ENCODE data around the gene GPS2. TPM values are rescaled to one million over a fixed set of nuclear protein-coding genes. Genes with fewer than 3 reads are reported as not detected.

The GPS2 gene
- total RNA-seq, 1 experiment from 2014 or later = 62.6 TPM

DNA sequence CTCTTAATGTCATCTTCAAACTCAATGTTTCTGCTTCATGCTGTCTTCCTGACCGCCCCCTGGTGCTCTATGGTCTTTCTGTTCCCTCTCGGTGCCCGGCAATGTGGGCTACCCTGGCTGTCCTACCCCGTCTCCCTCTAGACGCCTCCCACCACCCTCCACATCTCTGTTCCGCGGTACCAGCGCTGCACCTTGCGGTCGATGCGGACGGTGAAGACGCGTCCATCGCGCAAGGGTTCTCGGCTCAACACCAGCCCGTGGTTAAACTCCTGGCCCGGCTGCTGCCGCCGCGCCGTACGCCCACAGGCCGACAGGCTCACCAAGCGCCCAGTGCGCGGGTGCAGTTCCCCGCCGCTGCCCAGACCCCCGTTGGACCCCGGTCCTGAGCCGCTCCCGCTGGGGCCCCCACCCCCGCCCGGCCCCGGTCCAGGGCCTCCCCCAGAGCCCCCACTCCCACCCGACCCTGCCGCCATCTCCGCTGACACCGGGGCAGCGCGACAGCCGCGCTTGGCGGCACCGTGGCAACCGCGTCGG is 13.7 kb upstream of the GPS2 start, which contains the start of gene NEURL4:
Gene NEURL4 (minus strand): TSS at position 496 of the 534 bp plus-strand sequence. CDS start 23 bp downstream, at position 473.
- Histone ChIP-seq H3K9me3 (ENCODE audit: control insufficient read depth, low read depth, low read length) (no peaks in the 10 kb centered on the region), H2BK5ac (ENCODE audit: insufficient read length, low read length) (no peak within 1 kb of the TSS), H3K23ac (ENCODE audit: insufficient read length, low read depth, low read length) (no peak within 1 kb of the TSS), H3K9ac (ENCODE audit: extremely low read depth, insufficient read length, low read length) (peak within 1 kb of the TSS; percentile 77), H2BK20ac (ENCODE audit: low read depth, low read length, poor library complexity, severe bottlenecking) (no peak within 1 kb of the TSS), H3K27ac (ENCODE audit: insufficient read length, low read depth, low read length) (no peak within 1 kb of the TSS), H2AK5ac (ENCODE audit: insufficient read length, low read length) (no peak within 1 kb of the TSS), H3K27me3 (ENCODE audit: insufficient read depth, low read length) (no peaks in the 10 kb centered on the region), H3K4me1 (ENCODE audit: insufficient read depth, low read length) (no peaks in the 10 kb centered on the region), H3K79me1 (ENCODE audit: insufficient read depth, low read depth, low read length, poor library complexity, severe bottlenecking) (no peaks in the 10 kb centered on the region), H2BK120ac (ENCODE audit: low read depth, low read length, poor library complexity, severe bottlenecking) (no peak within 1 kb of the TSS), H2BK15ac (ENCODE audit: low read depth, low read length) (no peak within 1 kb of the TSS), H3K4me2 (ENCODE audit: insufficient read depth, insufficient read length, low read length) (peak within 1 kb of the TSS; percentile 93), H4K20me1 (ENCODE audit: control insufficient read depth, insufficient read depth, insufficient read length) (no peaks in the 10 kb centered on the region), H2BK12ac (ENCODE audit: insufficient read length, low read depth, low read length) (no peak within 1 kb of the TSS), H3K18ac (ENCODE audit: insufficient read length, low read depth, low read length) (peak within 1 kb of the TSS; percentile 62), H3K23me2 (ENCODE audit: insufficient read length, low read depth, low read length, poor library complexity, severe bottlenecking) (peaks cover 14% of the 10 kb centered on the region), H2AFZ (ENCODE audit: low read length) (no peak within 1 kb of the TSS), H4K5ac (ENCODE audit: insufficient read length, low read depth, low read length) (no peak within 1 kb of the TSS), H4K8ac (replicated peaks; ENCODE audit: insufficient read length, low read depth, low read length) (no peak within 1 kb of the TSS), H3K79me2 (ENCODE audit: insufficient read depth, low read length) (peaks cover 2% of the 10 kb centered on the region; the same call in 1 of the 2 replicates), H3K56ac (ENCODE audit: insufficient read length, low read depth, low read length) (no peak within 1 kb of the TSS), H3T11ph (ENCODE audit: low read length) (no peak within 1 kb of the TSS), H3K14ac (ENCODE audit: insufficient read depth, low read length) (no peak within 1 kb of the TSS; the same call in 1 of the 2 replicates), H3K4ac (ENCODE audit: low read depth, low read length) (no peak within 1 kb of the TSS), H4K91ac (ENCODE audit: insufficient read length, low read depth, low read length) (no peak within 1 kb of the TSS)
- Mint-ChIP-seq H3K4me1 (peaks cover 22 to 23% of the 10 kb centered on the region in 2 experiments), H3K4me3 (peak within 1 kb of the TSS; percentile 88 to 97), H3K36me3 (ENCODE audit: insufficient read depth in 1 of 3, low read depth in 3 of 3) (peaks cover 5 to 27% (median 26%) of the 10 kb centered on the region in 3 experiments; a peak in 6 of 7 replicates), H3K27me3 (ENCODE audit: low read depth) (no peaks in the 10 kb centered on the region), H3K9me3 (no peaks in the 10 kb centered on the region), H3K27ac (peak within 1 kb of the TSS; percentile 97 to 98 (median 97))
- WGBS (ENCODE audit: extremely low coverage, insufficient read length, low lambda C conversion rate) = no CpG with 5 or more reads among the region's 50 CpGs
- no peak for DNase-seq
- TF ChIP-seq, protein P1, sequence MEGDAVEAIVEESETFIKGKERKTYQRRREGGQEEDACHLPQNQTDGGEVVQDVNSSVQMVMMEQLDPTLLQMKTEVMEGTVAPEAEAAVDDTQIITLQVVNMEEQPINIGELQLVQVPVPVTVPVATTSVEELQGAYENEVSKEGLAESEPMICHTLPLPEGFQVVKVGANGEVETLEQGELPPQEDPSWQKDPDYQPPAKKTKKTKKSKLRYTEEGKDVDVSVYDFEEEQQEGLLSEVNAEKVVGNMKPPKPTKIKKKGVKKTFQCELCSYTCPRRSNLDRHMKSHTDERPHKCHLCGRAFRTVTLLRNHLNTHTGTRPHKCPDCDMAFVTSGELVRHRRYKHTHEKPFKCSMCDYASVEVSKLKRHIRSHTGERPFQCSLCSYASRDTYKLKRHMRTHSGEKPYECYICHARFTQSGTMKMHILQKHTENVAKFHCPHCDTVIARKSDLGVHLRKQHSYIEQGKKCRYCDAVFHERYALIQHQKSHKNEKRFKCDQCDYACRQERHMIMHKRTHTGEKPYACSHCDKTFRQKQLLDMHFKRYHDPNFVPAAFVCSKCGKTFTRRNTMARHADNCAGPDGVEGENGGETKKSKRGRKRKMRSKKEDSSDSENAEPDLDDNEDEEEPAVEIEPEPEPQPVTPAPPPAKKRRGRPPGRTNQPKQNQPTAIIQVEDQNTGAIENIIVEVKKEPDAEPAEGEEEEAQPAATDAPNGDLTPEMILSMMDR (conservative IDR thresholded peaks at IDR 0.05) = no peak

All from H9 (cell line).